GM06990 (cell line): ENCODE measurements around the gene ATP2B2.

Source experiments
- DNase-seq: peaks from one replicate; pipeline ENCODE4 v3.0.0-alpha.2; 2011; ENCODE audit not compliant: insufficient read length; ENCODE audit errors: extremely low read depth
- H3K27me3 ChIP-seq: replicated peaks from 2 replicates; pipeline ENCODE4 v1.6.0; 2011; ENCODE audit warnings: low read length; ENCODE audit not compliant: control insufficient read depth, insufficient read depth
- H3K36me3 ChIP-seq: 2 replicates; pipeline ENCODE4 v1.5.1; 2011; ENCODE audit warnings: low read length; ENCODE audit not compliant: control insufficient read depth, insufficient read depth
- H3K4me3 ChIP-seq: replicated peaks from 2 replicates; pipeline ENCODE4 v1.5.1; 2011; ENCODE audit warnings: low read depth, mild to moderate bottlenecking, control low read depth, low read length
- CTCF ChIP-seq: IDR thresholded peaks from 2 replicates; pipeline ENCODE4 v1.5.1; 2011; ENCODE audit warnings: low read length, control low read depth, mild to moderate bottlenecking, inconsistent platforms; ENCODE audit not compliant: insufficient read depth, poor library complexity, severe bottlenecking

The ATP2B2 gene

GRCh38 chr3:10354361-10355015 is 150.9 kb downstream of the ATP2B2 start:
- Histone ChIP-seq H3K27me3 (no peaks in the 10 kb centered on the region; the same call in none of the 2 replicates), H3K36me3 (no peaks in the 10 kb centered on the region), H3K4me3 (no peak overlapping the region)
- no peak for TF ChIP-seq CTCF
- no peak for DNase-seq

- H3K27me3 ChIP-seq: no peaks in the 10 kb centered on the region; the same call in none of the 2 replicates
- no peaks in the 10 kb centered on the region for H3K36me3 ChIP-seq
- no peak for DNase-seq
- H3K4me3 ChIP-seq: no peak overlapping the region
- no peak for TF ChIP-seq CTCF
These were observed 151.6 kb downstream of the ATP2B2 start for GRCh38 chr3:10353661-10354360.

- DNase-seq: no peak
- Histone ChIP-seq H3K36me3 (no peaks in the 10 kb centered on the region), H3K4me3 (no peak overlapping the region), H3K27me3 (no peaks in the 10 kb centered on the region; the same call in none of the 2 replicates)
- TF ChIP-seq CTCF: no peak
These were observed 152.2 kb downstream of the ATP2B2 start for GRCh38 chr3:10353160-10353559.

GRCh38 chr3:10352146-10352911 is 153.1 kb downstream of the ATP2B2 start:
- no peak for TF ChIP-seq CTCF
- Histone ChIP-seq H3K27me3 (no peaks in the 10 kb centered on the region; the same call in none of the 2 replicates), H3K4me3 (no peak overlapping the region)

GRCh38 chr3:10351013-10351735 is 154.2 kb downstream of the ATP2B2 start:
- no peak overlapping the region for H3K4me3 ChIP-seq
- H3K36me3 ChIP-seq: no peaks in the 10 kb centered on the region
- TF ChIP-seq CTCF: no peak
- no peaks in the 10 kb centered on the region; the same call in none of the 2 replicates for H3K27me3 ChIP-seq
- DNase-seq: no peak

More at GRCh38 chr3:10352146-10352911, 153.1 kb downstream of the ATP2B2 start:
- no peak for DNase-seq
- H3K36me3 ChIP-seq: no peaks in the 10 kb centered on the region
